Stimulated activated CD4-positive, alpha-beta T cell treated with anti-CD3 and anti-CD28 coated beads, Interleukin-12 subunit alpha, Interleukin-12 subunit beta, amount 100 ng/mL, for 4 hours (primary cell): ENCODE measurements around the gene NCAPD2.
A peak's percentile ranks its signal among the peaks of the same experiment; 100 is the strongest.

Experiments
- DNase-seq: peaks from one replicate; pipeline ENCODE4 v3.0.0-alpha.2; 2020

The NCAPD2 gene

GRCh38 chr12:6534945-6535696 lies 41.2 kb downstream of the NCAPD2 start:
- DNase-seq, result peak; percentile 73

GRCh38 chr12:6535697-6535946 lies 41.7 kb downstream of the NCAPD2 start:
- DNase-seq, result no peak

- DNase-seq, result peak; percentile 18
These were observed 42.3 kb downstream of the NCAPD2 start for GRCh38 chr12:6535960-6536847.

DNA sequence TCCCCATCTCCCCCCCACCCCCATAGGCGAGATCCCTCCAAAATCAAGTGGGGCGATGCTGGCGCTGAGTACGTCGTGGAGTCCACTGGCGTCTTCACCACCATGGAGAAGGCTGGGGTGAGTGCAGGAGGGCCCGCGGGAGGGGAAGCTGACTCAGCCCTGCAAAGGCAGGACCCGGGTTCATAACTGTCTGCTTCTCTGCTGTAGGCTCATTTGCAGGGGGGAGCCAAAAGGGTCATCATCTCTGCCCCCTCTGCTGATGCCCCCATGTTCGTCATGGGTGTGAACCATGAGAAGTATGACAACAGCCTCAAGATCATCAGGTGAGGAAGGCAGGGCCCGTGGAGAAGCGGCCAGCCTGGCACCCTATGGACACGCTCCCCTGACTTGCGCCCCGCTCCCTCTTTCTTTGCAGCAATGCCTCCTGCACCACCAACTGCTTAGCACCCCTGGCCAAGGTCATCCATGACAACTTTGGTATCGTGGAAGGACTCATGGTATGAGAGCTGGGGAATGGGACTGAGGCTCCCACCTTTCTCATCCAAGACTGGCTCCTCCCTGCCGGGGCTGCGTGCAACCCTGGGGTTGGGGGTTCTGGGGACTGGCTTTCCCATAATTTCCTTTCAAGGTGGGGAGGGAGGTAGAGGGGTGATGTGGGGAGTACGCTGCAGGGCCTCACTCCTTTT lies 43.1 kb downstream of the NCAPD2 start:
- DNase-seq, result peak; percentile 17

- peak; percentile 79 for DNase-seq
These were observed 43.9 kb downstream of the NCAPD2 start for GRCh38 chr12:6537580-6538419.

DNA sequence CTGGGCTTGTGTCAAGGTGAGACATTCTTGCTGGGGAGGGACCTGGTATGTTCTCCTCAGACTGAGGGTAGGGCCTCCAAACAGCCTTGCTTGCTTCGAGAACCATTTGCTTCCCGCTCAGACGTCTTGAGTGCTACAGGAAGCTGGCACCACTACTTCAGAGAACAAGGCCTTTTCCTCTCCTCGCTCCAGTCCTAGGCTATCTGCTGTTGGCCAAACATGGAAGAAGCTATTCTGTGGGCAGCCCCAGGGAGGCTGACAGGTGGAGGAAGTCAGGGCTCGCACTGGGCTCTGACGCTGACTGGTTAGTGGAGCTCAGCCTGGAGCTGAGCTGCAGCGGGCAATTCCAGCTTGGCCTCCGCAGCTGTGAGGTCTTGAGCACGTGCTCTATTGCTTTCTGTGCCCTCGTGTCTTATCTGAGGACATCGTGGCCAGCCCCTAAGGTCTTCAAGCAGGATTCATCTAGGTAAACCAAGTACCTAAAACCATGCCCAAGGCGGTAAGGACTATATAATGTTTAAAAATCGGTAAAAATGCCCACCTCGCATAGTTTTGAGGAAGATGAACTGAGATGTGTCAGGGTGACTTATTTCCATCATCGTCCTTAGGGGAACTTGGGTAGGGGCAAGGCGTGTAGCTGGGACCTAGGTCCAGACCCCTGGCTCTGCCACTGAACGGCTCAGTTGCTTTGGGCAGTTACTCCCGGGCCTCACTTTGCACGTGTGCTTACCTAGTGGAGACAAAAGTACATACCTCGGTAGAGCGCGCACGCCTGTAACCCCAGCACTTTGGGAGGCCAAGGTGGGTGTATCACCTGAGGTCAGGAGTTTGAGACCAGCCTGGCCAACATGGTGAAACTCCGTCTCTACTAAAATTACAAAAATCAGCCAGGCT lies 44.8 kb downstream of the NCAPD2 start:
- DNase-seq, result peak; percentile 37

GRCh38 chr12:6539314-6539682 lies 45.4 kb downstream of the NCAPD2 start:
- no peak for DNase-seq

DNA sequence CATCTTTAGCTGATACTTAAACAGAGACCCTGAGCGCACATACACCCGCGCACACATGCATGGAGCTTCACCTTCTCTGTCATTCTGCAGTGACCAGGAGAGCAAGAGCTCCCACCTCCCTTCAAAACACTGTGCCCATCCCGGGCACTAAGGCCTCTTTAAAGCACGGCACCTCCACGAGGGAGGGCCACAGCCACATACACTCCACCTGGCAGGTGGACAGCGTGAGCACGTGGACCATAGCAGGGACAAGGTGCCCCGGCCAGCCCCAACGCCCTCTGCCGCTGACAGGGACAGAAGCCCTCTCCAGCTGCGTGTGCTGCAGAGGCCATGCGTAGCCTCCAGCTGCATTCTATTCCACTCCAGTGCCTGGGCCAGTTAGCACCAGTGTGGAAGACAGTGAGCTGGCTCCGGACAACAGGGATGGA lies 45.8 kb downstream of the NCAPD2 start:
- no peak for DNase-seq

GRCh38 chr12:6540181-6540877 lies 46.4 kb downstream of the NCAPD2 start:
- peak; percentile 48 for DNase-seq

DNA sequence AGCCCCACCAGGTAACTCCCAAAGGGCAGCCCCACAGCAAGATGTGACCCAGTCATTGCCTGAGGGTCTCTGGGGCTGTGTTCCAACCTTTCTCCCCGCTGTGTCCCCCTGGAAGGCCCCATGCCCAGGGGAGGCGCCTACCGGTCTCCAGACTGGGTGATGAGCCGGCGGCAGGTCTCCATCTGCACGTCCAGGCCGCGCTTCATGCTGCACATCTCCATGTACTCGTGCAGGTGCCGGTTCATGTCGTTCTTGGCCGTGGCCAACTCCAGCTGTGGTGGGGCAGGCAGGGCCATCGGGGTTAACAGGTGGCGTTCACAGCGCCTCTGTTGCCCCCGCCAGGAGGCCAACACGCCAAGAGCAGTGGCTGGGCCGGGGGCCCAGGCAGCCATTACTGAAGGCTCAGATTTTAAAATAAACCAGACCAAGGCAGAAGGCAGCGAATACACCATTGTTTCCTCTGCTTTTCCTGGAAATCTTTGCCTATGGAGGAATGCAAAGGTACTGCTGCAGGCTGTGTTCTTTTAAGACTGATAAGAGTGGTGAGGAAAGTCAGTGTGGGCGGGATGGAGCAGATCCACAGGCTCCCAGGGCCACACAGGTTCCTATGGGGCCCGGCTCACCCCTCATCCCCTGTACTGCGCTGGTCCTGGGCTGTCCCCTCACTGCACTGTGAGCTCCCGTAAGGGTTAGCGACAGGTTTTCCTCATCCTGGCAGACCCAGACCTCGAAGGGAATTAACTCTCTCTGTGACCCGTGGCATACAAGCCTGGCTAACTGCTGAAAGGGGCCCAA lies 47.7 kb downstream of the NCAPD2 start:
- no peak for DNase-seq

DNA sequence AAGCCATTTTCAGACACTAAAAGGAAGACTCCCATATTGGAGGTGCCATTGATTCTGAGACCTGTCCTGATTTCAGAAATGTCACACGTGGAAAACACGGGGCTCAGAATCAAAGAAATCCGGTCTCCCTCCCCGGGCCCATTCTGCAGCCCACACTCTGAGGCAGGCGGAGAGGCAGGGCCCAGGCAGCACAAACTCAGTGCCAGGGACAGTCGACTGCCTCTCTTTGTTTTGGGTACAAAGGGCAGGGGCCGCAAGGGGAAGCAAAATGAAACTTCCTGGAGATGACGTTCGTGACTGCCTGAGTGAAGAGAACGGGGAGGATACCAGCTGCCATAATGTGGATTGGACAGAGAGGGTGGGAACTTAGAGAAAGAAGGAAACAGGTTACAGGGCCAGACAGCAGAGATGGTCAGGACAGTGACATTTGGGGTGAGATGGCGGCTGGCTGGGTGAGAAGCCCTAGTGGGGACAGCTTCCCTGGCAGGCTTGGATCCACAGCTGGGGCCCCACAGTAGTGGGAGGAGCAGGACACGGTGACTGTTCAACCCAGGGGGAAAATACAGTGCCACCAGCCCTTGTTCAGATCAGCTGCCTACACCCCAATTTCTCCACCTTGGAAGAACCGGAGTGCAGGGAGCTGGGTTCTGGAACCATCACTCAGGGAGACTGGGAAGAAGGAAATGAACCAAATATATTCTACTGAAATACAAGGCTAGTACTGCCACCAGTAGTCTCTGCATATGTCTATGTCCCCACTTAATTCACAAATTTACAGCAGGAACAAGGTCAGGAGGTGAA lies 48.5 kb downstream of the NCAPD2 start:
- DNase-seq, result no peak

- no peak for DNase-seq
These were observed 52.1 kb downstream of the NCAPD2 start for GRCh38 chr12:6546016-6546415.

DNA sequence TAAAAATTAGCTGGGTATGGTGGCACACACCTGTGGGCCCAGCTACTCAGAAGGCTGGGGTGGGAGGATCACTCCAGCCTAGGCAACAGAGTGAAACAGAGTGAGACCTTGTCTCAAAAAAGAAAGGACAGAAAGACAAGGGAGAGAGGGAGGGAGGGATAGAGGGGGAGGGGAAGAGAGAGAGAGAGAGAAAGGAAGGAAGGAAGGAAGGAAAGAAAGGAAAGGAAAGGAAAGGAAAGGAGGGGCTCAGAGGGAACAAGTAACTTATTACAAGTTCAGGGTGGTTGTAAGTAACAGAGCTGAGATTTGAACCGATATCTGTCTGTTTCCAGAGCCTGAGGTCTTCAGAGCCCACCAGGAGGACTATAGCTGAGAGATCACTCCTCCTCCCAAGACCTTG lies 53.7 kb downstream of the NCAPD2 start:
- DNase-seq, result no peak

DNA sequence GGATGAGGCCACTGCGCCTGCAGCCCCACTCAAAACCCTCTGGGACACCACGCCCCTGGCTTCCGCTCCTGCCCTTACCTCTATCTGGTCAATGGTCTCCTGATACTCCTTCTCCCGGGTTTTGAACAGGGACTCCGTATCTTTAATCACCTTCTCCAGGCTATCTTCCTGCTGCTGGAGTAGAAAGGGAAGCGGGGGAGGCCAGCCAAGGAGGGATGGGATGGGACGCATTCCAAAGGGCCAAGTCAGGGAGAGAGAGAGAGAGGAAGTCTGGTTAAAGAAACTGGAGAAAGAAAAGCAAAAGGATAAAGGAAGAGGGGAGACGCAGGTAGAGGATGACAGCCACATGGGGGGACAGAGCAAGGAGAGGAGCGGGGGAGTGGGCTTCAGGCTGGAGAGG lies 54.1 kb downstream of the NCAPD2 start:
- DNase-seq, result no peak

DNA sequence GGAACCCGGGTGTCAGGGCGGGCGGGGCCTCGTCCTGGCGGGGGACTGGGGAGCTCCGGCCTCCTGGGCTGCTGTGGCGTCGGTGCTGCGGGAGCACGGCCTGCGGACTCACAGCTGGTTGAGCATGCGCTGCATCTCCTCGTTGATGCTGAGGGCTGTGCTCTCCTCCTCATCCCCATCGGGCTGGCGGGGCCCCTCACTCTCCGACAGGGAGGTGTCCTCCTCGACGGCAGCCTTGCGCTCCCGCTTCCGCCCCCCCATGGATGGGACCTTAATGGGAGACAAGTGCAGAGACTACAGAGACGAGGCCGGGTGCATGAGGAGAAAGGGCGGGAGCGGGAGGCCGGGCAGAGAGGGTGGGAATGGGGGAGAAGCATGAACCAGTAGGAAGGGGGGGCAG lies 54.7 kb downstream of the NCAPD2 start:
- DNase-seq, result no peak

- no peak for DNase-seq
These were observed 55.2 kb downstream of the NCAPD2 start for GRCh38 chr12:6548966-6549683.

DNA sequence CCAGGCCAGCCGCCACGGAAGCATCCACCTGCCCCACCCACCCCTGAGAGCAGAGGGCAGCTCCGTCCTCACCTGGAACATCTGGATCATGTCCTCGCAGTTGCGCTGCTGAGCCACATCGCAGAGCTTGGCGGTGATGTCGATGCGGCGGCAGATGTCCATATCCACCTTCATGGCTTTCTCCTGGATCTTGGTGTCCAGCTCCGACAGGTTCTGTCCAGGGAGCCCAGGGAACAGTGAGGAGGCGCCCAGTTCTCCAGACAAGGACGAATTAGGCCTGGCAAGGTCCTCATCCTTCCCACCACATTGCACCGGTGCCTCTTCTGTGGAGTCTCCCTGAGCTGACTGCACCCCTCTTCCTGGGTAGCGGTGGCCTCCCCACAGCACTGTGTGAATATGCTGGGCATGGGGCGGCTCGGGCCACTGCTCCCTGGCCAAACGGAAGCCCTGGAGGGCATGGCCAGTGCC lies 55.8 kb downstream of the NCAPD2 start:
- DNase-seq, result no peak

DNA sequence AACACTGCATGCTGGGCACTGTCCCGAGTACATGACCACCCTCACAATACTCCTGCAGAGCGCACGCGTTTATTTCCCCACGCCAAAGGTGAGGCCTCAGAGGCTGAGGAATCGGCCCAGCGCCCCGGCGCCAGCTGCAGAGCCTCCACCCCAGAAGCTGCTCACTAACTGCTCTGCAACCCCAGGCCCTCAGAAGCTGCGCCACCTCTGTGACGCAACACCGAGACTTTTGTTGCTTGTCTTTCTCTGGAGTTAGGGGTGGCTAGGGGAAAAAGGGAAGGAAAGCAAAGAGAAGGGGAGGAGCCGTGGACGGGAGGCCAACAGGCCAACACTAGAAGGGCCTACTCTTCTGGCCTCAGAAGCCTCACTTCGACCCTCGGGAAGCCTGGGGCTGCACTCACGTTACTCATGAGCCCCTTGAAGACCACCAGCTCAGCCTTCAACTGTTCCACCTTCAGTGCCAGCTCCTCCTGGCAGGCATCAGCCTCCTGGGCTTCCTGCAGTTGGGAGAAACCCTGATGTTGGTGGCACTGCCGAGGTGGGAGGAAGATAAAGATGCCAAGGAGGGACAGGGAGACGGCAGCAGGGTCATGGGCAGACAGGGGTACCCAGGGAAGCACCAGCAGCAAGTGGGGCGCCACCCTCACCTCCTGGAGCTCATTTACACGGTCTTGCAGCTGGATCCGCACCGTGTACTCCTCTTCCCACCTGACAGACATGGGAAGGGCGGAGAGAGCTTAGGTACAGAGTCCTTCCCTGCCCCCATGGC lies 56.6 kb downstream of the NCAPD2 start:
- DNase-seq, result no peak
